Measurements from ENCODE around the gene HOXA3. TPM values are rescaled to one million over a fixed set of nuclear protein-coding genes. Genes with fewer than 3 reads are reported as not detected.

The HOXA3 gene
- total RNA-seq, 1 experiment from 2014 or later = 9.2 TPM

GRCh38 chr7:27138985-27139333 lies 13.4 kb downstream of the HOXA3 start:
- Histone ChIP-seq H3K4me1 (ENCODE audit: control insufficient read depth in 1 of 2, insufficient read depth in 2 of 2, low read length in 2 of 2) (peaks cover 28 to 45% of the 10 kb centered on the region in 2 experiments), H3K9ac (ENCODE audit: low read length) (no peak overlapping the region), H3K9me2 (ENCODE audit: insufficient read depth) (no peaks in the 10 kb centered on the region), H3K4me2 (ENCODE audit: low read length) (no peak overlapping the region), H3K9me3 (ENCODE audit: control insufficient read depth in 1 of 2, insufficient read depth in 1 of 2, low read depth in 1 of 2, low read length in 2 of 2) (no peaks in the 10 kb centered on the region), H3K27me3 (ENCODE audit: insufficient read depth, low read length) (no peaks in the 10 kb centered on the region), H2AFZ (ENCODE audit: low read depth, low read length, poor library complexity, severe bottlenecking) (no peak overlapping the region), H3K27ac (ENCODE audit: low read depth, low read length) (no peak overlapping the region), H3K36me3 (ENCODE audit: control insufficient read depth in 1 of 2, insufficient read depth in 2 of 2, low read length in 2 of 2) (peaks cover 3 to 6% of the 10 kb centered on the region in 2 experiments; a peak in 2 of 4 replicates), H4K20me1 (ENCODE audit: insufficient read depth) (no peaks in the 10 kb centered on the region), H3K79me2 (ENCODE audit: insufficient read depth, low read length) (no peaks in the 10 kb centered on the region), H3K4me3 (replicated peaks in 1 of 2; ENCODE audit: low read depth in 1 of 2, low read length in 2 of 2) (no peak overlapping the region)
- intact Hi-C loops (cut with micrococcal nuclease) = no loop called here
- ChIA-PET RAD21 (ENCODE audit: low non-redundant PET in 1 of 2, low total read pairs in 2 of 2, uncharacterized antibody in 2 of 2, unreplicated experiment in 2 of 2) (no interaction called here), CTCF (no interaction called here), POLR2A (no interaction called here)
- ATAC-seq (no peak), DNase-seq (ENCODE audit: low read depth, low spot score) (no peak)
- no peak for TF ChIP-seq POLR2A (IDR thresholded peaks at IDR 0.05; ENCODE audit: borderline replicate concordance, extremely low read depth, insufficient read depth, insufficient read length)
- TF ChIP-seq JUND (IDR thresholded peaks at IDR 0.05) = no peak
- TF ChIP-seq ZBTB33 (IDR thresholded peaks at IDR 0.05; ENCODE audit: extremely low read depth, insufficient replicate concordance, low read length) = no peak
- TF ChIP-seq RAD21 (IDR thresholded peaks at IDR 0.05; ENCODE audit: low read depth) = no peak
- no peak for TF ChIP-seq CBX3 (IDR thresholded peaks at IDR 0.05; ENCODE audit: low read depth)
- no peak for TF ChIP-seq ELF1 (IDR thresholded peaks at IDR 0.05; ENCODE audit: borderline replicate concordance, low read depth)
- TF ChIP-seq ZFX (IDR thresholded peaks at IDR 0.05) = no peak
- no peak for TF ChIP-seq ZNF274 (IDR thresholded peaks at IDR 0.05; ENCODE audit: low read depth, low read length)
- TF ChIP-seq CEBPB (IDR thresholded peaks at IDR 0.05; ENCODE audit: low read depth) = no peak
- no peak for TF ChIP-seq CTCF (IDR thresholded peaks at IDR 0.05 in 2 of 3, conservative IDR thresholded peaks at IDR 0.05 in 1 of 3; ENCODE audit: borderline replicate concordance in 1 of 3, insufficient read depth in 1 of 3, low read depth in 2 of 3, low read length in 2 of 3)
- TF ChIP-seq EGR1 (IDR thresholded peaks at IDR 0.05; ENCODE audit: low read depth) = no peak
- no peak for TF ChIP-seq EZH2 (IDR thresholded peaks at IDR 0.05)
- TF ChIP-seq SIN3A (IDR thresholded peaks at IDR 0.05; ENCODE audit: low read depth) = no peak
- TF ChIP-seq YY1 (IDR thresholded peaks at IDR 0.05; ENCODE audit: extremely low read depth, insufficient replicate concordance, low read depth, low read length) = no peak
- BruUV-seq (replicated peaks) = no TSS peak

Data from HCT116 (cell line).